ENCODE measurements around the gene PIGQ. TPM values are rescaled to one million over a fixed set of nuclear protein-coding genes. Genes with fewer than 3 reads are reported as not detected.

The PIGQ gene
- total RNA-seq, 1 experiment from 2014 or later = 83.5 TPM

- ChIA-PET POLR2A (interaction anchor here (1.0 kb wide), 1 partner anchor 87 kb away, joined by 3 read pairs; no protein-coding TSS in a partner anchor), CTCF (interaction anchor here (0.5 kb wide), 1 partner anchor 65 kb away, joined by 6 read pairs; no protein-coding TSS in a partner anchor)
- intact Hi-C loops (cut with micrococcal nuclease; ENCODE audit: unreplicated experiment) = no loop called here
- DNase-seq (ENCODE audit: low read depth, low spot score) = peak; percentile 64
- Histone ChIP-seq H3K36me3 (ENCODE audit: control insufficient read depth, insufficient read depth, low read length) (no peaks in the 10 kb centered on the region), H3K4me1 (ENCODE audit: control insufficient read depth, insufficient read depth, low read length) (peaks cover 45% of the 10 kb centered on the region), H3K27me3 (ENCODE audit: control insufficient read depth, insufficient read depth, low read length) (no peaks in the 10 kb centered on the region), H3K4me3 (ENCODE audit: low read depth in 2 of 2, low read length in 2 of 2) (peak overlapping the region; percentile 78 to 79), H3K9me3 (ENCODE audit: control insufficient read depth, insufficient read depth, low read depth, low read length) (no peaks in the 10 kb centered on the region), H3K27ac (ENCODE audit: low read length) (peak overlapping the region; percentile 90)
- ATAC-seq = peak; percentile 83
- TF ChIP-seq REST (IDR thresholded peaks at IDR 0.05; ENCODE audit: insufficient read depth in 1 of 2, low read depth in 2 of 2, low read length in 1 of 2) (no peak), SIN3A (IDR thresholded peaks at IDR 0.05; ENCODE audit: borderline replicate concordance, insufficient read depth, low read depth, low read length) (no peak; the same call in 1 of the 2 replicates), TCF7L2 (IDR thresholded peaks at IDR 0.05; ENCODE audit: low read depth, low read length) (no peak), POLR2AphosphoS5 (IDR thresholded peaks at IDR 0.05; ENCODE audit: low read depth, low read length) (no peak; the same call in 1 of the 2 replicates), CTCF (IDR thresholded peaks at IDR 0.05) (no peak)
- in situ Hi-C loops (cut with HindIII; ENCODE audit: low pct_unique_long_range_greater_than_20kb, low sequenced_read_pairs) = no loop called here
- no TSS peak for BruUV-seq (replicated peaks)
Observed at GRCh38 chr16:588889-589657, 19.3 kb downstream of the PIGQ start.

GRCh38 chr16:589658-590187 lies 20.0 kb downstream of the PIGQ start, which contains the start of gene RAB40C:
Gene RAB40C (plus strand): TSS chr16:590066. CDS start chr16:590292, 226 bp downstream.
- peaks cover 47% of the 10 kb centered on the region for H3K4me1 ChIP-seq (ENCODE audit: control insufficient read depth, insufficient read depth, low read length)
- ATAC-seq (peak; percentile 86), DNase-seq (ENCODE audit: low read depth, low spot score) (peak; percentile 75)
- ChIA-PET CTCF (interaction anchor here (1.0 kb wide), 1 partner anchor 21 kb away, joined by 3 read pairs; no protein-coding TSS in a partner anchor), POLR2A (no interaction called here)
- BruUV-seq (replicated peaks) = no TSS peak
- H3K27me3 ChIP-seq (ENCODE audit: control insufficient read depth, insufficient read depth, low read length) = no peaks in the 10 kb centered on the region
- intact Hi-C loops (cut with micrococcal nuclease; ENCODE audit: unreplicated experiment) = no loop called here
- TF ChIP-seq POLR2AphosphoS5 (IDR thresholded peaks at IDR 0.05; ENCODE audit: low read depth, low read length) (peak; percentile 18; the same call in 1 of the 2 replicates), SIN3A (IDR thresholded peaks at IDR 0.05; ENCODE audit: borderline replicate concordance, insufficient read depth, low read depth, low read length) (no peak)
- in situ Hi-C loops (cut with HindIII; ENCODE audit: low pct_unique_long_range_greater_than_20kb, low sequenced_read_pairs) = no loop called here
- H3K36me3 ChIP-seq (ENCODE audit: control insufficient read depth, insufficient read depth, low read length) = no peaks in the 10 kb centered on the region
- peak within 1 kb of the TSS; percentile 90 for H3K27ac ChIP-seq (ENCODE audit: low read length)
- H3K9me3 ChIP-seq (ENCODE audit: control insufficient read depth, insufficient read depth, low read depth, low read length) = no peaks in the 10 kb centered on the region
- H3K4me3 ChIP-seq (ENCODE audit: low read depth in 2 of 2, low read length in 2 of 2) = peak within 1 kb of the TSS; percentile 78 to 79
